GM10847 (cell line): Measurements from ENCODE around the gene MYOZ2.

Experiments used
- POLR2A ChIP-seq: IDR thresholded peaks from 2 replicates; pipeline ENCODE4 v1.6.1; 2011; ENCODE audit not compliant: insufficient read length; ENCODE audit errors: extremely low read depth

The MYOZ2 gene

GRCh38 chr4:119135721-119136121, at the start of gene MYOZ2:
TSS of gene MYOZ2 (plus strand) at chr4:119135832. CDS start at chr4:119136526, 694 bp downstream.
- no peak for TF ChIP-seq POLR2A

- TF ChIP-seq POLR2A: no peak
Measured at GRCh38 chr4:119087121-119087520, 48.5 kb upstream of the MYOZ2 start.

- TF ChIP-seq POLR2A: no peak
Measured at GRCh38 chr4:119087656-119088055, 48.0 kb upstream of the MYOZ2 start.

GRCh38 chr4:119093042-119093827, 42.4 kb upstream of the MYOZ2 start:
- no peak for TF ChIP-seq POLR2A

GRCh38 chr4:119097282-119097900, 38.2 kb upstream of the MYOZ2 start:
- TF ChIP-seq POLR2A: no peak

- no peak for TF ChIP-seq POLR2A
Measured at GRCh38 chr4:119098306-119098705, 37.3 kb upstream of the MYOZ2 start.

GRCh38 chr4:119099227-119099810, 36.3 kb upstream of the MYOZ2 start:
- no peak for TF ChIP-seq POLR2A

- TF ChIP-seq POLR2A: no peak
Measured at GRCh38 chr4:119100655-119101054, 35.0 kb upstream of the MYOZ2 start.

GRCh38 chr4:119103263-119103662, 32.4 kb upstream of the MYOZ2 start:
- no peak for TF ChIP-seq POLR2A

- no peak for TF ChIP-seq POLR2A
Measured at GRCh38 chr4:119104644-119105273, 30.9 kb upstream of the MYOZ2 start.

GRCh38 chr4:119105605-119106004, 30.0 kb upstream of the MYOZ2 start:
- TF ChIP-seq POLR2A: no peak

GRCh38 chr4:119106036-119107000, 29.3 kb upstream of the MYOZ2 start:
- TF ChIP-seq POLR2A: no peak

- TF ChIP-seq POLR2A: no peak
Measured at GRCh38 chr4:119110121-119110520, 25.5 kb upstream of the MYOZ2 start.

- no peak for TF ChIP-seq POLR2A
Measured at GRCh38 chr4:119111296-119111695, 24.3 kb upstream of the MYOZ2 start.

- no peak for TF ChIP-seq POLR2A
Measured at GRCh38 chr4:119113033-119113655, 22.5 kb upstream of the MYOZ2 start.

- no peak for TF ChIP-seq POLR2A
Measured at GRCh38 chr4:119116021-119116420, 19.6 kb upstream of the MYOZ2 start.
